Trophoblast cell (in vitro differentiated cells and primary cell): ENCODE results near the gene MEIS3.

Source experiments
- DNase-seq, 2 donors: peaks; one replicate each; pipeline ENCODE4 v3.0.0-alpha.2; 2016
- H2AFZ ChIP-seq: 2 replicates; pipeline ENCODE4 v1.6.1; 2013; ENCODE audit warnings: low read length, moderate library complexity, mild to moderate bottlenecking; ENCODE audit not compliant: insufficient read depth, poor library complexity
- H2AK5ac ChIP-seq: 2 replicates; pipeline ENCODE4 v1.6.1; 2013; ENCODE audit warnings: mild to moderate bottlenecking, low read length
- H2BK120ac ChIP-seq: 2 replicates; pipeline ENCODE4 v1.6.1; 2013; ENCODE audit warnings: low read length, mild to moderate bottlenecking, moderate library complexity; ENCODE audit not compliant: insufficient read depth, poor library complexity
- H2BK12ac ChIP-seq: 2 replicates; pipeline ENCODE4 v1.6.1; 2013; ENCODE audit warnings: mild to moderate bottlenecking, low read length, moderate library complexity
- H2BK5ac ChIP-seq: 2 replicates; pipeline ENCODE4 v1.6.1; 2013; ENCODE audit warnings: low read length, low read depth, moderate library complexity, mild to moderate bottlenecking; ENCODE audit not compliant: poor library complexity
- H3K14ac ChIP-seq: 2 replicates; pipeline ENCODE4 v1.6.1; 2013; ENCODE audit warnings: mild to moderate bottlenecking, low read length
- H3K18ac ChIP-seq: 2 replicates; pipeline ENCODE4 v1.6.1; 2013; ENCODE audit warnings: mild to moderate bottlenecking, low read length
- H3K23ac ChIP-seq: 2 replicates; pipeline ENCODE4 v1.6.1; 2013; ENCODE audit warnings: low read length
- H3K27ac ChIP-seq: 2 replicates; pipeline ENCODE4 v1.5.1; 2013; ENCODE audit warnings: low read depth, mild to moderate bottlenecking, inconsistent platforms, low read length, moderate library complexity
- H3K27me3 ChIP-seq: 2 replicates; pipeline ENCODE4 v1.6.1; 2013; ENCODE audit warnings: inconsistent platforms, mild to moderate bottlenecking, low read length, moderate library complexity; ENCODE audit not compliant: insufficient read depth
- H3K36me3 ChIP-seq, 2 experiments: 1 replicate in 1 of 2; 2 replicates in 1 of 2; pipeline ENCODE4 v1.6.1; 2013; ENCODE audit warnings: low read length in 2 of 2, mild to moderate bottlenecking in 2 of 2, moderate library complexity in 1 of 2; ENCODE audit not compliant: insufficient read depth in 2 of 2, control insufficient read depth in 1 of 2
- H3K4ac ChIP-seq: 2 replicates; pipeline ENCODE4 v1.6.1; 2013; ENCODE audit warnings: low read depth, mild to moderate bottlenecking, low read length, moderate library complexity
- H3K4me1 ChIP-seq, 2 experiments: 1 replicate in 1 of 2; 2 replicates in 1 of 2; pipeline ENCODE4 v1.6.1; 2013; ENCODE audit warnings: low read length in 2 of 2, mild to moderate bottlenecking in 2 of 2, moderate library complexity in 1 of 2; ENCODE audit not compliant: insufficient read depth in 2 of 2, control insufficient read depth in 1 of 2
- H3K4me2 ChIP-seq: 2 replicates; pipeline ENCODE4 v1.6.1; 2013; ENCODE audit warnings: inconsistent platforms, mild to moderate bottlenecking, low read length, moderate library complexity
- H3K4me3 ChIP-seq: 2 replicates; pipeline ENCODE4 v1.5.1; 2013; ENCODE audit warnings: mild to moderate bottlenecking, low read depth, low read length, inconsistent platforms
- H3K79me1 ChIP-seq: one replicate; pipeline ENCODE4 v1.6.1; 2013; ENCODE audit warnings: low read length
- H3K79me2 ChIP-seq: 2 replicates; pipeline ENCODE4 v1.6.1; 2013; ENCODE audit warnings: low read length, mild to moderate bottlenecking; ENCODE audit not compliant: control insufficient read depth, insufficient read depth, poor library complexity
- H3K9ac ChIP-seq: 2 replicates; pipeline ENCODE4 v1.6.1; 2013; ENCODE audit warnings: mild to moderate bottlenecking, low read length
- H3K9me3 ChIP-seq: 2 replicates; pipeline ENCODE4 v1.6.1; 2013; ENCODE audit warnings: low read depth, mild to moderate bottlenecking, control low read depth, inconsistent platforms, low read length; ENCODE audit not compliant: insufficient read depth
- H4K12ac ChIP-seq: 2 replicates; pipeline ENCODE4 v1.6.1; 2013; ENCODE audit warnings: low read depth, mild to moderate bottlenecking, low read length, moderate library complexity
- H4K8ac ChIP-seq: 2 replicates; pipeline ENCODE4 v1.6.1; 2013; ENCODE audit warnings: low read depth, mild to moderate bottlenecking, low read length, moderate library complexity
- H4K91ac ChIP-seq: one replicate; pipeline ENCODE4 v1.6.1; 2013; ENCODE audit warnings: low read depth, mild to moderate bottlenecking, low read length, moderate library complexity
- WGBS: extraction: QIAGEN DNeasy Blood & Tissue Kit; methylation state at CpG from one replicate; pipeline ENCODE4 v1.1.7; 2013; ENCODE audit warnings: missing lambda C conversion rate; ENCODE audit not compliant: insufficient read length, insufficient coverage; ENCODE audit errors: extremely low coverage; 5-methylcytosine and 5-hydroxymethylcytosine counted together

MEIS3 gene

DNA sequence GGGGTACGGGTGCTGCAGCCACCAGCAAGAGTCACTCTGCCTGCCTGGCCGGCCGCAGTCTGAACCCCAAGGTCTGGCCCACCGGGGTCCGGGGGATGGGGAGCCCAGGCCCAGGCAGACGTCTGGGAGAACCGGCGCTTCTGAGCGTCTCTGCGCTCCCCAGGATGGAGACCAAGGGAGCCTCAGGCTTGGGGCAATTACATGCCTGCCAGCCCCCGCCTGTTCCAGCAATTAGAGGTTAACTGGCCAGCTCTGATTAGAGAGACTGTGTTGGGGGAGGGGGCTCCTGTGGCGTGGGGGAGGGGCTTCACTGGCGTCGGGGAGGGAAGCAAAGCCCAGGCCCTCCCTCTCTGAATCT lies 11.9 kb downstream of the MEIS3 start:
- Histone ChIP-seq H3K18ac (no peak overlapping the region), H2BK5ac (no peak overlapping the region), H3K4me2 (no peak overlapping the region), H4K8ac (no peak overlapping the region), H3K9me3 (peaks cover 6% of the 10 kb centered on the region), H3K79me1 (no peaks in the 10 kb centered on the region), H3K9ac (no peak overlapping the region), H2BK12ac (no peak overlapping the region), H2AFZ (no peak overlapping the region), H3K4me3 (no peak overlapping the region), H3K4ac (no peak overlapping the region), H3K23ac (no peak overlapping the region), H3K79me2 (no peaks in the 10 kb centered on the region), H3K36me3 (no peaks in the 10 kb centered on the region), H3K4me1 (peaks cover 0 to 3% of the 10 kb centered on the region in 2 experiments), H4K12ac (no peak overlapping the region), H2AK5ac (no peak overlapping the region), H2BK120ac (no peak overlapping the region), H3K14ac (no peak overlapping the region), H4K91ac (no peak overlapping the region), H3K27me3 (peaks cover 6% of the 10 kb centered on the region), H3K27ac (no peak overlapping the region)
- DNase-seq = no peak
- WGBS = no CpG with 5 or more reads among the region's 14 CpGs

DNA sequence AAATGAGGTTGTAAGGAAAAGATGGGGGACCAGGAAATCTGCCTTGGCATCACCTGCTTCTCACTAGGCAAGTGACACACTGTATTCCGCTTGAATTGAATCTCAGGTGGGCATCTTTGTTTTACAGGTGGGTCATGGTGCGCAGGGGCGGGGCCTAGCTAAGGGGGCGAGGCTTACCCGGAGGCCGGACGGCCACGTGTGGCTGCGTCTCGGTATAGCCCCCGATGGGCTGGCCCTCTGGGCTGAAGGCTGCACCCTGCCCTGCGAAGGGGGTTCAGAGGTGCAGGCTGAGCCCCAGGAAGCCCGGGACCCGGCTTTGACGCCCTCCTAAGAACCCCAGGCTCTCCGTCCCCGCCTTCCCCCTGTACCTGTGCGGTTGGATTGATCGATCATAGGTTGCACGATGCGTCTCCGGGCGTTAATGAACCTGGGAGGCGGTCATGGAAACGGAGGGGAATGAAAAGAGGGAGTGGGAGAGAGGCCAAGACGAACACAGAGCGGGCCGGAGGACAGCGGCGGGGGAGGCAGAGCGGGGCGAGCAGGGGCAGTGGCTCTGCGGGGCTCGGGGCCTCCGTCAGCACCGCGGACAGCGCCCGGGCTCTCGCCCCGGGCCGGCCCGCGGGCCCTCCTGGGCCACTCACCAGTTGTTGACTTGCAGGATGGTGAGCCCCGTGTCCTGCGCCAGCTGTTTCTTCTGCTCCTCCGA lies 12.5 kb downstream of the MEIS3 start:
- peaks cover 0 to 3% of the 10 kb centered on the region in 2 experiments for H3K4me1 ChIP-seq

DNA sequence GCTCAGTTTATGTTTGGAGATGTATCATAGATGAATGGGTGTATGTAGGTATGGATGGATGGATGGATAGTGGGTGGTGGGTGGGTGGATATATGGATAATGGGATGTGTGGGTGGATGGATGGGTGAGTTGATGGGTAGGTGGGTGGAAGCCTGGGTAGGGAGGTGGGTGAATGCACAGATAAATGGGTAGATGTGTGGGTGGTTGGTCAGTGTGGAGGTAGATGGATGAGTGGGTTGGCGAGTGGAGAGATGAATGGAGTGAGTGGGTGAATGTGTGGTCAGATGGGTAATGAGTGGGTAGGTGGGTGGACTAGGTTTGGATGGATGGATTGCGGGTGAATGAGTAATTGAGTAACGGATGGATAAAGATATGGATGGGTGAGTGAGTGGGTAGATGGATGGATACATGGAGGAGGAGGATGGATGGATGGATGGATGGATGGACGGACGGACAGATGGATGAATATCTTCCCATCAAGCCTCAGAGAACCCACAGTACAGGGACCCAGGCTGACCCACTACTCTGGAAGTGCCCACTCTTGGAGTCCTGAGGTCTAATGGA lies 13.4 kb downstream of the MEIS3 start:
- Histone ChIP-seq H3K4me2 (no peak overlapping the region), H3K4ac (no peak overlapping the region), H4K91ac (no peak overlapping the region), H3K4me3 (no peak overlapping the region), H3K9me3 (peaks cover 6% of the 10 kb centered on the region), H3K14ac (no peak overlapping the region), H3K18ac (no peak overlapping the region), H3K23ac (no peak overlapping the region), H2BK120ac (no peak overlapping the region), H2AK5ac (no peak overlapping the region), H3K27ac (no peak overlapping the region), H3K79me1 (no peaks in the 10 kb centered on the region), H2BK12ac (no peak overlapping the region), H3K9ac (no peak overlapping the region), H4K8ac (no peak overlapping the region), H3K4me1 (peaks cover 0 to 3% of the 10 kb centered on the region in 2 experiments), H4K12ac (no peak overlapping the region), H2AFZ (no peak overlapping the region), H2BK5ac (no peak overlapping the region), H3K36me3 (no peaks in the 10 kb centered on the region), H3K79me2 (no peaks in the 10 kb centered on the region), H3K27me3 (peaks cover 6% of the 10 kb centered on the region)
- no peak for DNase-seq
- 100% methylated on average over 3 of the region's 5 CpGs for WGBS

More for the DNA sequence above, 12.5 kb downstream of the MEIS3 start:
- Histone ChIP-seq H3K23ac (no peak overlapping the region), H3K9ac (no peak overlapping the region), H2BK120ac (no peak overlapping the region), H3K4me3 (no peak overlapping the region), H4K91ac (no peak overlapping the region), H3K79me1 (no peaks in the 10 kb centered on the region), H2BK5ac (no peak overlapping the region), H3K36me3 (no peaks in the 10 kb centered on the region), H3K4ac (no peak overlapping the region), H3K79me2 (no peaks in the 10 kb centered on the region), H3K18ac (no peak overlapping the region), H4K12ac (no peak overlapping the region), H3K4me2 (peak overlapping the region; percentile 19), H2AK5ac (no peak overlapping the region), H3K9me3 (peaks cover 6% of the 10 kb centered on the region), H2BK12ac (no peak overlapping the region), H3K14ac (no peak overlapping the region), H3K27me3 (peaks cover 6% of the 10 kb centered on the region), H2AFZ (no peak overlapping the region), H3K27ac (no peak overlapping the region), H4K8ac (no peak overlapping the region)
- DNase-seq = peak; percentile 21 to 63
- WGBS = no CpG with 5 or more reads among the region's 47 CpGs

DNA sequence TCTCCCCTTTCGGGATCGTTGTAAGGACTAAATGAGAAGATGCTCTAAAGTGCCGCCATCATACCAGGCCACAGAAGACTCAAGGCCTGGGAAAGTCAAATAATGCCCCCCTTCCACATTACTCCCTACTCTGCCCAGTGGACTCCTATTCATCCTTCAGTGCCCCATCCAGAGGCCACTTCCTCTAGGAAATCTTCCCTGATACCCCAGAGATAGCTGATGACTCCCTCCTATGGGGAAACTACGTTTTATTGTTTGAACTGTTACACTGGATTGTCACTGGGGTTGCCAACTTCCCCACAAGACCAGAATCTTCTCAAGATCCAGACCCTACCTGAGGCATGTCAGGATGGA lies 14.2 kb downstream of the MEIS3 start:
- H3K4me3 ChIP-seq = no peak overlapping the region
- no peaks in the 10 kb centered on the region for H3K79me2 ChIP-seq
- H2BK120ac ChIP-seq = no peak overlapping the region
- H4K8ac ChIP-seq = no peak overlapping the region
- H2BK12ac ChIP-seq = no peak overlapping the region
- no peak for DNase-seq
- no peak overlapping the region for H3K9ac ChIP-seq
- H3K4ac ChIP-seq = no peak overlapping the region
- no peak overlapping the region for H2BK5ac ChIP-seq
- H3K4me1 ChIP-seq = peaks cover 0 to 3% of the 10 kb centered on the region in 2 experiments
- no peak overlapping the region for H2AK5ac ChIP-seq
- no peak overlapping the region for H3K27ac ChIP-seq
- no peak overlapping the region for H4K12ac ChIP-seq
- peaks cover 6% of the 10 kb centered on the region for H3K9me3 ChIP-seq
- no peak overlapping the region for H2AFZ ChIP-seq
- no CpG with 5 or more reads among the region's 4 CpGs for WGBS
- no peak overlapping the region for H3K23ac ChIP-seq
- H3K4me2 ChIP-seq = no peak overlapping the region
- no peaks in the 10 kb centered on the region for H3K79me1 ChIP-seq
- H3K14ac ChIP-seq = no peak overlapping the region
- no peak overlapping the region for H4K91ac ChIP-seq
- H3K18ac ChIP-seq = no peak overlapping the region
- peaks cover 6% of the 10 kb centered on the region for H3K27me3 ChIP-seq
- no peaks in the 10 kb centered on the region for H3K36me3 ChIP-seq
